Upper lobe of left lung (tissue), 4 donors: Measurements from ENCODE around the gene CASS4.

Source experiments
- EP300 ChIP-seq, 4 donors: sonication (generic); formaldehyde crosslinking; IDR thresholded peaks; one replicate each; pipeline ENCODE4 v1.5.1; 2017; ENCODE audit warnings: antibody characterized with exemption in 4 of 4, control low read depth in 2 of 4
- TF ChIP-seq, protein P1 (sequence below), 6 experiments: fragments of 450-650 bp in 4 of 6; fragments of 200-600 bp in 2 of 6; sonication (generic) in 2 of 6; IDR thresholded peaks; one replicate each; pipeline ENCODE4 v1.5.1; 2016 to 2019; ENCODE audit warnings: antibody characterized with exemption in 6 of 6

DNA sequence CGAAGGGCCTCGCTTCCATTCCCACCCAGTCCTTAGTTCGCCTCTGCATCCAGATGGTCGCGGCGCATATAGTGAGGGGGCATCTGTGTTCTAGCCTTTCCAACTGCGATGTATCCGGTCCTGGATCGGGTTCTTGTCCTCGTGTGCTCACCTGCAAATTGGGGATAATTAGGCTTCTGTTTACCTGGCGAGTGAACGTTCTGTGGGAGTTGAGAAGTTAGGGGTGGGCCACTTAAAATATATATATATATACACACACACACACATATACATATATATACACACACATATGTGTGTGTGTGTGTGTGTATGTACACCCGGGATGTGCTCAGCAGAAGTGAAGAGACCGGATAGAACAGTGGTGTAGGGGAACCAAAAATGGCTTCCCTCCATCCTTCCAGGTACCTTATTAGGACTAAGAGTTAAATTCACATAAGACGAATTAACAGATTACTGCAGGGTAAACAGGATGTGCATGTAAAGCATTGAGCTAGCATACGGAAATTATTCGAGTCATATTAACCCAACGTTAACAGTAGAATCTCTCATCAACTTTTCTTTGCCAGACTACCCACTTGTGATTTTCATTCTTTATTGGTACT lies 19.1 kb upstream of the CASS4 start:
- TF ChIP-seq, protein P1, sequence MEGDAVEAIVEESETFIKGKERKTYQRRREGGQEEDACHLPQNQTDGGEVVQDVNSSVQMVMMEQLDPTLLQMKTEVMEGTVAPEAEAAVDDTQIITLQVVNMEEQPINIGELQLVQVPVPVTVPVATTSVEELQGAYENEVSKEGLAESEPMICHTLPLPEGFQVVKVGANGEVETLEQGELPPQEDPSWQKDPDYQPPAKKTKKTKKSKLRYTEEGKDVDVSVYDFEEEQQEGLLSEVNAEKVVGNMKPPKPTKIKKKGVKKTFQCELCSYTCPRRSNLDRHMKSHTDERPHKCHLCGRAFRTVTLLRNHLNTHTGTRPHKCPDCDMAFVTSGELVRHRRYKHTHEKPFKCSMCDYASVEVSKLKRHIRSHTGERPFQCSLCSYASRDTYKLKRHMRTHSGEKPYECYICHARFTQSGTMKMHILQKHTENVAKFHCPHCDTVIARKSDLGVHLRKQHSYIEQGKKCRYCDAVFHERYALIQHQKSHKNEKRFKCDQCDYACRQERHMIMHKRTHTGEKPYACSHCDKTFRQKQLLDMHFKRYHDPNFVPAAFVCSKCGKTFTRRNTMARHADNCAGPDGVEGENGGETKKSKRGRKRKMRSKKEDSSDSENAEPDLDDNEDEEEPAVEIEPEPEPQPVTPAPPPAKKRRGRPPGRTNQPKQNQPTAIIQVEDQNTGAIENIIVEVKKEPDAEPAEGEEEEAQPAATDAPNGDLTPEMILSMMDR (IDR thresholded peaks at IDR 0.05) = no peak
- no peak for TF ChIP-seq EP300 (IDR thresholded peaks at IDR 0.05)
